HG02759 (cell line): Measurements from ENCODE around the gene HNRNPLL.
"Not testable (repeated sequence)": the region's sequence is repeated elsewhere in the genome, so short reads cannot be mapped to it uniquely, and the experiment has no call there.

Experiments
- ATAC-seq: cut with Tn5 transposase; IDR thresholded peaks from one replicate; pipeline ENCODE4 v1.9.1; 2021; ENCODE audit warnings: mild to moderate bottlenecking, moderate library complexity; ENCODE audit not compliant: unreplicated experiment

The HNRNPLL gene

GRCh38 chr2:38620282-38620977 is 17.7 kb upstream of the HNRNPLL start:
- no peak for ATAC-seq

DNA sequence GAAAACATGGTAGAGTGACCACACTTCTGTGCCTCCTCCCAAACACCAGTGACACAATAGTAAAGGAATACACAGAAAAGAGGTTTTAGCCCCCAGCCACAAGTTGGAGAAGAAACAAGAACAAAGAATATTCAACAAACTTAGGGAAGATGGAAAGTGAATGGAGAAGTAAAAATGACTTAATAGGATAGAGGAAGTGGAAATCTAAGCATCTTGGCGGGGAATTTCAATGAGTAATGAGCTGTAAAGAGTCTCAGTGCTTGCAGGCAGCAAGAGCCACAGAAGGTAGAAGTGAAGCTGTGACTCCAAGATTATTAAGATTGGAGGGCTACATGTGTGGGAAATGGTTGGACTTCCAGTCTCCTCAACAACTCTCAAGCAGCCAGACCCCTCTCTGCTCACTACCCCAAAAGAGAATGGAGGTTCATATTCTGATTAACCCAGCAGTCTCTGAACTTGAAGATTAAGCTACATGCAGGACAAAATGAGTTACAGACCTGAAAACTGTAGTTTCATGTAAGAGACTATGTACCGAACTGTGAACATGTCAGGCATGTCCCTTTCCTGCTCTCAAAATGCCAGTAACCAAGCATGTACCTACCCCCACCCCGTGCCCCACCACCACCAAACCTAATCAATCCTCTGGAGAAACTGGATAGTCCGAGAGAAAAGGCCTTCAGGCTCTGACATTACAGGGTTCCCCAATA is 16.9 kb upstream of the HNRNPLL start:
- ATAC-seq: peak; percentile 56

- ATAC-seq: no peak
Measured at GRCh38 chr2:38617301-38617700, 14.6 kb upstream of the HNRNPLL start.

- no peak for ATAC-seq
Measured at GRCh38 chr2:38615237-38615636, 12.5 kb upstream of the HNRNPLL start.

GRCh38 chr2:38613849-38614213 is 11.1 kb upstream of the HNRNPLL start:
- no peak for ATAC-seq

GRCh38 chr2:38613126-38613848 is 10.6 kb upstream of the HNRNPLL start:
- no peak for ATAC-seq

DNA sequence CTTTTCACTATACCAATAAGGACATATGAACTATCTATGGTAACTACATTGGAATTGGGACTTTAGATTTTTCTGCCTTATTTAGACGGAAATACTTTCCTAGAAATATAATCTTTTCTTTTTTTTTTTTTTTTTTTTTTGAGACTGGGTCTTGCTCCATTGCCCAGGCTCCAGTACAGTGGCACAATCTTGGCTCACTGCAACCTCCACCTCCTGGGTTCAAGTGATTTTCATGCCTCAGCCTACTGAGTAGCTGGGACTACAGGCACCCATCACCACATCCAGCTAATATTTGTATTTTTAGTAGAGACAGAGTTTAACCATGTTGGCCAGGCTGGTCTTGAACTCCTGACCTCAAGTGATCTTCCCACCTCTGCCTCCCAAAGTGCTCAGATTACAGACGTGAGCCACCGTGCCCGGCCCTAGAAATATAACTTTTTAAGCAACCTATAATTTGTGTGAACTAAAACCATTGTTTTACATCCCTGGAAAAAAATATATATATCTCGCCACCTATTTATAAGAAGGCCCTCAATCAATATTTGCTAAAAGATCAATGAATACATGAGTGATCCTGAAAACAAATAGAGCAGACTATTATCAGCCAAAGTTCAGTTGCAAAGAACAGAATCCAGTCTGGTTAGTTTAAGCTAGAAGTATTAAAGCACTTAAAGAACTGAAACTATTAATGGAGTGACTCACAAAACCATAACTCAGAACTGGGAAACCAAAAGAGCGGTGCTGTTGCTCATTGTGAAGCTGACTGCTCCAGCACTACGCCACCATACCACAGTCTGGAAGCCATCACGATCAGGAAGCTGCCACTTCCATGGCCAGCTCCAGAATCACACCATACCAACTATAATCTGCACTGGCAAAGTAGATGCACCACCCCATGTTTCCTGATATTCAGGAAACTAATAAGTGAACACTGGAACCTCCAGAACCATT is 8.4 kb upstream of the HNRNPLL start:
- ATAC-seq: peak; percentile 68

- not testable (repeated sequence) for ATAC-seq
Measured at GRCh38 chr2:38609246-38609645, 6.5 kb upstream of the HNRNPLL start.

GRCh38 chr2:38608755-38609154 is 6.0 kb upstream of the HNRNPLL start:
- no peak for ATAC-seq

- ATAC-seq: no peak
Measured at GRCh38 chr2:38605298-38605830, 2.6 kb upstream of the HNRNPLL start.

DNA sequence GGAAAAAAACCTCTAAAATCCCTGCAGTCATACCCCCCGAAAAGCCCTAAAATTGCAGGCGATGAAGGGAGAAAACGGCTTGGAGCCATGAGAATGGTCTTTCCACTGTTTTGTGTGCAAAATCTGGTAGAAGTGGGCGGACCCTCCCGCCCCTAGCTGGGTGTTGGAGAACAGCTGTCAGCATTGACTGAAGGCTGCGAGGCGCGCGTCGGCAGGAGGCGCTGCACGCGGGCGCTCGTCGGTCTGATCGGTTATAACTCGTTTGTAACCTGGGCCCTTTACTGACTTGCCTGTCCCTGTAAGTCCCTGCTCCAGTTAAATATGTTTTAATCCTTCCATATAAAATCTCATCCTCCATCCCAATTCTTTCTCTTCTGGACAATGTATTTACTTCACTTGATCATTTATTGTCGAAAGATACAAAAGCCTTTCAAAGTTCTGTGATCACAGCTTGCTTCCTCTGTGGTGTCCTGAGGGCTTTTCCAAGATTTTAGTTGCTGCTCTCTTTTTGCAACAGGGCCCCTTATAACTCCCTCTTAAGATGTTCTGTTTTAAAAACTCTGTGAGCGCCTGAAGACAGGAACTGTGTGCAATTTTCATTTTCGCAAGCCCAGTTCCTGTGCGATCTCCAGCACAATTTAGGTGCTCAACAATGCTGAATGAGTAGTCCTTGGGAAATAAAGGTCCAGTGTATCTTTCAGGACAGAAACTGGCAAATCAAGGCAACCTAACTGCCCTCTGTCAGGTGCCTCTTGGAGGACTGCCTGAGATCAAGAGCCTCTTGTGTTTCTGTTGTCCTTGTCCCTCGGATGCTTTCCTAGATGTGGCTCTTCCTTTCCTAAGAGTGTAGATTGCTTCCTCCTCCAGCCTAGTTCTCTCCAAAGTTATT is 918 bp upstream of the HNRNPLL start:
- ATAC-seq: peak; percentile 45

- ATAC-seq: peak; percentile 4
Measured at GRCh38 chr2:38602136-38602731, 494 bp downstream of the HNRNPLL start.

DNA sequence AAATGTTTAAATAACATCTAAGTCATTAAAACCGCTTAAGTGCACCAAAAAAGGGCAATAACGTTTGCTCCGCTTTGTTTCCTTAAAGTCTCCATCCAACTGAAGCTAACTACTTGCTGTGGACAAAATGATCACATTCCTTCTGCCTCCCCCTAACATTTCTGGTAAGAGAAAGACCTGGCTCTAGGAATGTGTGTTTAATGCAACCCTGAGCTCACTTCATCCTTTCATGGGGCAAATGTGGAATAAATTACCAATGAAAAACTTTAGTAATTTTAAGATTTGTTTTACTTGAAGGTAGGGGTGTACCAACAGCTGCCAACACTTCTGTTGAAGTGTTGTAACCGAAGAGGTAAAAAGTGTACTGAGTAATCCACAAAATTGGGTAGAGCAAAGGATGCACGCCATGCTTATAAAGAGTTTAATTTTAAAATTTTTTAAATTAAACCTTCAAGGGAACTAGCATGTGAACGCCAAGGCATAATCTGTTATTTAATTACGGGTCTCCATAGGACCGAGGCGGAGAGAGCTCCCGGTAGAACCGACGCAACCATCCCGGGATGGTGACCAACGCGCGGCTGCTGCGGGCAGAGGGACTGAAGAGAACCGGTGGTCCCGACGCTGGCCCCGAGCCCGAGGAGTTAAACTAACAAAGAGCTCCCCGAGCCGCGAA is 1.1 kb downstream of the HNRNPLL start:
- no peak for ATAC-seq

- no peak for ATAC-seq
Measured at GRCh38 chr2:38600921-38601455, 1.7 kb downstream of the HNRNPLL start.

DNA sequence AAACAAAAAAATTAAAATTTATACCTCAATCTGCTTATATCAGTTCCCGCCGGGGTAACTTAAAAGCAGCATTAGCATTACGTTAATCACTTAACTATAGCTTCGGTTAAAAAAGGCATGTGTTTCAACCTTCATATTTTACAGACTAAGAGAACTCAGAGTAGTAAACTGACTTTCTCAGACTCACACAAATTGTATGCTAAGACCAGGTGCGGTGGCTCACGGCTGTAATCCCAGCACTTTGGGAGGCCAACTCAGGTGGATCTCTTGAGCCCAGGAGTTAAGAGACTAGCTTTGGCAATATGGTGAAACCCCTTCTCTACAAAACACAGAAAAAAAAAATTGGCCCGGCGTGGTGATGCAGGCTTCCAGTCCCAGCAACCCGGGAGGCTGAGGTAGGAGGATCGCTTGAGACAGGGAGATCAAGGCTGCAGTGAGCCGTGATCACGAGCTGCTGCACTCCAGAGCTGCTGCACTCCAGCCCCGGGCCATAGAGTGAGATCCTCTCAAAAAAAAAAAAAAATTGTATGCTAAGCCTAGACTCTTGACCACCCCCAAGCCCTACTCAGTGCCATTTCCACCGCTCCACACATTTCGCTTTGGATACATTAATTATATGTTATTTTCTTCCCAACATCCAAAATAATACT is 2.4 kb downstream of the HNRNPLL start:
- no peak for ATAC-seq

DNA sequence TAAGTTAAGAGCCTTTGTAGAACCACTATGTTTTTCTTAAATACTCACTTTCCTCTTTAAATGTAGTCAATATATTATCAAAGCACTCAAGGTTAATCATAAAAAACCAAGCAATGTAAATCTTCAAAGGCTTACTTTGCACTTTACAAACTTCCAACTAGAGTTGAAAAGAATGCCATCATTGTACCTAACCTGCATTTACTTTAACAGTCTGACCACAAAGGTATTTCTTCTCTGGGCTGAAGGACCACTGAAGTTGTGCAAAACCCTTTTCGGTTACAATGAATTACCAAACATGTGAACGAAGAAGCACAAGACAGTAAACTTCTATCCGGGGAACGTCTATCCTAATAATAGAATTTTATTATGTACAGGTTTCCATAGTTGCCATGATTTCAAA is 3.0 kb downstream of the HNRNPLL start:
- ATAC-seq: no peak

- ATAC-seq: no peak
Measured at GRCh38 chr2:38598991-38599295, 3.8 kb downstream of the HNRNPLL start.
